Gastroesophageal sphincter (tissue), 3 donors: ENCODE measurements around the gene LLGL2.

Source experiments
- CTCF ChIP-seq, 4 experiments: fragments of 200-600 bp in 2 of 4; fragments of 450-650 bp in 2 of 4; sonication (generic) in 1 of 4; IDR thresholded peaks; one replicate each; pipeline ENCODE4 v1.5.1; 2017 to 2019; ENCODE audit warnings: antibody characterized with exemption in 4 of 4, mild to moderate bottlenecking in 2 of 4, moderate library complexity in 2 of 4
- EP300 ChIP-seq: sonication (generic); formaldehyde crosslinking; IDR thresholded peaks from one replicate; pipeline ENCODE4 v1.6.1; 2017; ENCODE audit warnings: antibody characterized with exemption, mild to moderate bottlenecking

- TF ChIP-seq CTCF (IDR thresholded peaks at IDR 0.05): no peak
- TF ChIP-seq EP300: no peak
These were observed 39.8 kb upstream of the LLGL2 start for GRCh38 chr17:75485688-75486087.
